Stimulated activated CD4-positive, alpha-beta T cell treated with anti-CD3 and anti-CD28 coated beads, Interleukin-15, amount 100 ng/mL, for 1 hour (primary cell): ENCODE data around the gene USP20.
A peak's percentile ranks its signal among the peaks of the same experiment; 100 is the strongest.

Experiments used
- DNase-seq, 2 donors: peaks; one replicate each; pipeline ENCODE4 v3.0.0-alpha.2; 2020; ENCODE audit warnings: low read depth in 1 of 2, low spot score in 1 of 2

The USP20 gene

DNA sequence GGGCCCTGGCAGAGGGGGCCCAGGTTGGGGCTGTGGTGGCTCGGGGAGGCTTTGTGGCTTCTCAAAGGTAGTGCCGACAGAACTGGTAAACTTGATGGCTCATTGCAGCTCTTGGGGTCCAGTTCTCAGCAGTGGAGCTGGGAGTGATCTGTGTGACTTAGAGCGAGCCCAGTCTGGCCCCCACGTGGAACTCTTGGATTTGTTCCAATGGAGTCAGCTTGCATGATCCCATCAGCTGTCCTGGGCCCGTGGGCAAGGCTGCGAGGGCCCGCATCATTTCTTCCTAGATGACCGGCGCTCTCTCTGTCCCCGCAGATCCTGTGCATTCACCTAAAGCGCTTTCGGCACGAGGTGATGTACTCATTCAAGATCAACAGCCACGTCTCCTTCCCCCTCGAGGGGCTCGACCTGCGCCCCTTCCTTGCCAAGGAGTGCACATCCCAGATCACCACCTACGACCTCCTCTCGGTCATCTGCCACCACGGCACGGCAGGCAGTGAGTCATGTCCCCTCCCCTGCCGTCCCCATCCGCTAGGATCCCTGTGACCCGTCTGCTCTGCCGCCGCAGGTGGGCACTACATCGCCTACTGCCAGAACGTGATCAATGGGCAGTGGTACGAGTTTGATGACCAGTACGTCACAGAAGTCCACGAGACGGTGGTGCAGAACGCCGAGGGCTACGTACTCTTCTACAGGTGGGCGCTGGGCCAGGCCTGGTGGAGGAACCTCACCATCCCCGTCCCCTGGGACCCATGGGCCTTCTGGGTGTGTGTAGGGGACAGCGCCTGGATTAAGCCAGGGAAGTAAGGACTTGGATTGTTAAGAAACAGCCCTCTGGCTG lies 39.2 kb downstream of the USP20 start:
- no peak for DNase-seq

DNA sequence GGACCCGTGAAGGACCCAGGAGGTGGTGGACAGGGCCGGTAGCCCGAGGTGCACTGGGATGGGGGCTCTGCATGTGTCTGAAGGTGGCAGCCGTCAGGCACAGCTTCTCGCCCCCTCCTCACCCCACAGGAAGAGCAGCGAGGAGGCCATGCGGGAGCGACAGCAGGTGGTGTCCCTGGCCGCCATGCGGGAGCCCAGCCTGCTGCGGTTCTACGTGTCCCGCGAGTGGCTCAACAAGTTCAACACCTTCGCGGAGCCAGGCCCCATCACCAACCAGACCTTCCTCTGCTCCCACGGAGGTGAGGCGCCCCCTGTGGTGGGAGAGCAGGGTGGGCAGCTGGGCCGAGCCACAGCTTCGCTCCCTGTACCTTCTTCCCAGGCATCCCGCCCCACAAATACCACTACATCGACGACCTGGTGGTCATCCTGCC lies 39.9 kb downstream of the USP20 start:
- no peak for DNase-seq

DNA sequence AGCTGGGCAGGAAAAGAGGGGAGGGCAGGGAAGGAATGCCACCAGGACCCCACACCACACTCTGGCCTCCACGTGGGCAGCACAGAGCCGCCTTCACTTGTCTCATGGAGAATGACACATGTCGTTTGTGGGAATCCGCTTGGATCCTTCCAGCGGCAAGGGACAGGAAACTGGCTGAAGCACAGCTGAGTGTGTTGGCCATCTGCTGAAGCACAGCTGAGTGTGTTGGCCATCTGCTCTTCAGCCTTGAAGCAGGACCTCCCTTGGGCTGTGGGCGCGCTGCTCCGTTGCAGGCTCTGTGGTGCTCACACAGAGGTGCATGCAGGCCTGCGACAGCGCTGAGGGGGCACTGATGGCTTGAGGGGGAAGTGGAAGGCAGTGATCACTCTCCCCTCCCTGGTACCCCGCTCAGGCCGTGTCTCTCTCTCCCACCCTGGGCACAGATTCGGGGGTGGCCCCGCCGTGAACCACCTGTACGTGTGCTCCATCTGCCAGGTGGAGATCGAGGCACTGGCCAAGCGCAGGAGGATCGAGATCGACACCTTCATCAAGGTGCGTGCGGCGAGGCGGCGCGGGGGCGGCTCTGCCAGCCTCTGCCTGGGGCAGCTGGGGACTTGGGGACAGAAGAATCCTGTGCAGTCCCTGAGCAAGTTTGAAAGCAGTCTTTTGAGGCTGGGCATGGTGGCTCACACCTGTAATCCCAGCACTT lies 40.6 kb downstream of the USP20 start:
- DNase-seq, result no peak

DNA sequence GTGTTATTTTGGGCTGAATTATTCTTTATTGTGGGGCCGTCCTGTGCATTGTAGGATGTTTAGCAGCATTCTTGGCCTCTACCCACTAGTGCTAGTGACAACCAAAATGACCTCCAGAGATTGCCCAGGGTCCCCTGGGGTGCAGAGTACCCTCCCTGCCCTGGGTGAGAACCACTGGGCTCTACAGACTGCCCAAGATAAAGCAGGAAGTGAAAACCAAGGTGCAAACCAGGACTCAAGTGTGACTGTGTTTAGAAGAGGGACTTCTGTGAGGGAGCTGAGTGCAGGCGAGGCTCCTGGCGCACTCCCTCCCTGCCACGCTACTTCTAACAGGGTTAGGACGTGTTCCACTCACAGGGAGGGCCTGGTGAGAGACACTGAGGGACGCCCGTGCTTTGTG lies 41.6 kb downstream of the USP20 start:
- no peak for DNase-seq

DNA sequence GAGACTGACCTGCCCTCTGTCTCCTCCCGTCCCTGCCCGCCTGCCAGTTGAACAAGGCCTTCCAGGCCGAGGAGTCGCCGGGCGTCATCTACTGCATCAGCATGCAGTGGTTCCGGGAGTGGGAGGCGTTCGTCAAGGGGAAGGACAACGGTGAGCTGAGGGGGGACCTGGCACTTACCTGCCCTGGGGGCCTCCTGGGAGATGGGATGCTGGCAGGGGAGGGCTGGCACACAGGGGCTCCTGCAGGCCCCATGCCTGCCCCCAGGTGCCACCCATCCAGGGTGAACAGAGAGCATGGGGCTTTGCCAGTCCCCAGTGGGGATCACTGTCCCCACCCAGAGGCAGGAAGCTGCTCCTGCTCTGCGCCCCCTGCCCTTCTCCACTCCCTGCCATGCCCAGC lies 43.0 kb downstream of the USP20 start:
- DNase-seq, result no peak

DNA sequence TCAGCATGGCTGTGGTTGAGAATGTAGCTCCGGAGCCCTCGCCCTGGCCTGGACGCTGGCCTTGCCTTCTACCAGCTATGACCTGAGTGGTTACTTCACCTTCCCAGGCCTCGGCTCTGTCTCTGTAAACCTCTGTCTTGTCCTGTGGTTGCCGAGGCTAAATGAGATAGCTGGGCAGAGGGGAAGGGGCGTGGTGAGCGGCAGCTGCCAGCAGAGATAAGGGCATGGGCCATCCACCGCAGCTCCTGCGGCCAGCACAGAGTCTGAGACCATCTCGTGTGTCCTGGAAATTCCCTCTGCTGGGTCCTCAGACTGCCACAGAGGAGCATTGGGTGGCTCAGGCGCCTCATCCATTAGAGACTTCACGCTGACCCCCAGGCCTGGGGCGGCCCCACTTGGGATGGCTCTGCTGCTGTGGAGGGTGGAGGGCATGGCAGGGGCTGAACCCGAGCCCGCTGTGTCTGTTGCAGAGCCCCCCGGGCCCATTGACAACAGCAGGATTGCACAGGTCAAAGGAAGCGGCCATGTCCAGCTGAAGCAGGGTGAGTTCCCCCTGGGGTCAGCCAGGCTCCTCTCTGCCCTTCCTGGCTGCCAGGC lies 43.9 kb downstream of the USP20 start:
- no peak for DNase-seq

DNA sequence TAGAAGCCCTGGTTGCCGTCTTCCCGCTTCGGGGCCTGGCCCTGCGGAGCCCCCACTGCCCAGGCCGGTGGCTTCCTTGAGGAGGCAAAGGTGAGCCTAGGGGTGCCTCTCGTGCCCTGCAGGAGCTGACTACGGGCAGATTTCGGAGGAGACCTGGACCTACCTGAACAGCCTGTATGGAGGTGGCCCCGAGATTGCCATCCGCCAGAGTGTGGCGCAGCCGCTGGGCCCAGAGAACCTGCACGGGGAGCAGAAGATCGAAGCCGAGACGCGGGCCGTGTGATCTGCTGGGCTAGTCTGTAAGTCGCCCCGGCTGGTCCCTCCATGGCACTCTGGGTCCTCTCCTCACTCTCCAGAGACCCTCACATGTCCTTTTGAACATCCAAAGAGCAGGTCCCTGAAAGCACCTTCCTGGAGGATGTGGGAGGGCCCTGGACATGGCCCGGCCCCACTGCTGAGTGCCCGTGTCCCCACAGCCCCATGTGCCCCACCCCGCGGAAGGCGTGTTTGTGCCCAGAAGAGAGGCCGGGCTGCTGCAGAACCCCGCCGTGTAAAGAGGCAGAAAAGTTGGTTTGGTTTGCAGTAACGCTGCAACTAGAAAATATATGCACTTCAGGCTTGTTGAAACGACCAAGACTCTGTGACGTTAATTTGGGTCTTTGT lies 44.9 kb downstream of the USP20 start:
- DNase-seq, result no peak

DNA sequence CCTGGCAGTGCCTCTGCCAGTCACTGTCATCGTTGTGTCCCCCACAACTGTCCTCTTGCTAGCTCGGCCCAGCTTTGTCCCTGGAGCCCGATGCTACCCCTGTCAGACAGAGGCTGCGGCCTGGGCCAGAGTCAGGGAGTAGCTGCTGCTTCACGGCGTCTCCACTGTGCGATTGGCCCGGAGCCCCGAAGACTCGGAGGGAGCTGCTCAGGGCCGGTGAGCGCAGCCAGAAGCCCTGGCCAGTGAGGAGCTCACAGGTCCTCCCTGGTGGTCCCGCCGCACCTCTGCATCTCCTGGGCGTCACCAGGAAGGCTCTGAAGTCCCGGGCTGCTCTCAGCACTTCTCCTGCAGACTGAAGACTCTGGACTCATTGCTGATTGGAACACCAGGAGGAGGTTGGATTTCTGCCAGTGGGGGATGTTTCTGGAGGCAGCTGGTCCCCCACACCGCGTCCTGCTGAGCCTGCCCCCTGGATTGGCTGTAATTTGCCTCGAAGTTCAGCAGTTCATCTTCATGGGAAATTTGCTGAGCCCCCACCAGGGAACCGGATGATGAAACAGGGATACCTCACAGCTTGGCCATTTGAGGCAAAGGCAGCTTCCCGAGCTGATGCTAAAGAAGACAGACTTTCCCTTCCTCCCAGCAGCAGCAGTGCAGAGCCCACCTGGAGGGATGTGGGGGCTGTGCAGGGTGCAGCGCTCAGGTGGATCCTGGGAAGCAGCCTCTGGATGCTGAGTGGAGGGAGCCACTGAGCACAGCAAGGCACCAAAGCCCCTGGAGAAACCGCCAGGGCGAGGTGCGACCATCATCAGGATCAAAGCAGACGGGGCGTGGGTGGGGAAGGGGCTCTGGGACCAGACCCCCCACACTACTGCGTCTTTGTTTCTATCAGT lies 45.6 kb downstream of the USP20 start:
- DNase-seq, result no peak

DNA sequence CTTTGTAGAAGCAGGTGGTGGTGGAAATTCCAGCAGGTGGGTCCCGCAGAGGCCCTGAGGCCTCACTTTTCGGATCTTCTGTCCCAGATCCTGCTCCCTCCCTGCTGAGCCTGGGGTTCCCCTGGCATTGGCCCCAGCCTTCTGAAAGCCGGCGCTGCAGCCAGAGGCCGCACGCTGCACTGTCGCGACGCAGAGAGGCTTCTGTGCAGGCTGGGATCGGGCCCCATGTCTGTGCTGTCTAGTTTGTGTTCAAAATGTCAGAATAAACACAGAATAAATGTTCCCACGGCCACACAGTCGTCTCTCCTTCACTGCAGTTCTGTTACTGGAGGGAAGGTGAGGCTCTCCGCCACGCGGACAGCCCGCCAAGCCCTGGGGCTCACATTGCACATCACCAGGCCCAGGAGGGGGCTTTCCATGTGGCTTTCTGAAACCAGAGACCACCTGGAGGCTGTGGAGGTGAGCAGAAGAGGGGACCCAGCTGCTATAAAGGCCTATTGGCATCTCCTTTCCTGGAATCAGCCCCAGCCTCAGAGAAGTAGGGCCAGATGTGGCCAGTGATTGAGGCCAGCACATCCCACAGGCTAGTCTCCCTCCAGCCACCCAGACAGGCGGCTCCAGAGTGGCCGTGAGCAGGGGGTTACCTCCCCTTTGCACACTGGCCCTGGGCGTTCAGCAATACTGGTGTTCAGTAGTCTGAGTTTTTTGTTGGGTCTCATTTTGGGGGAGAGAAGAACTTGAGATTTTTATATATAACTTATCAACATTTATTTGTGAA lies 46.5 kb downstream of the USP20 start:
- no peak for DNase-seq

DNA sequence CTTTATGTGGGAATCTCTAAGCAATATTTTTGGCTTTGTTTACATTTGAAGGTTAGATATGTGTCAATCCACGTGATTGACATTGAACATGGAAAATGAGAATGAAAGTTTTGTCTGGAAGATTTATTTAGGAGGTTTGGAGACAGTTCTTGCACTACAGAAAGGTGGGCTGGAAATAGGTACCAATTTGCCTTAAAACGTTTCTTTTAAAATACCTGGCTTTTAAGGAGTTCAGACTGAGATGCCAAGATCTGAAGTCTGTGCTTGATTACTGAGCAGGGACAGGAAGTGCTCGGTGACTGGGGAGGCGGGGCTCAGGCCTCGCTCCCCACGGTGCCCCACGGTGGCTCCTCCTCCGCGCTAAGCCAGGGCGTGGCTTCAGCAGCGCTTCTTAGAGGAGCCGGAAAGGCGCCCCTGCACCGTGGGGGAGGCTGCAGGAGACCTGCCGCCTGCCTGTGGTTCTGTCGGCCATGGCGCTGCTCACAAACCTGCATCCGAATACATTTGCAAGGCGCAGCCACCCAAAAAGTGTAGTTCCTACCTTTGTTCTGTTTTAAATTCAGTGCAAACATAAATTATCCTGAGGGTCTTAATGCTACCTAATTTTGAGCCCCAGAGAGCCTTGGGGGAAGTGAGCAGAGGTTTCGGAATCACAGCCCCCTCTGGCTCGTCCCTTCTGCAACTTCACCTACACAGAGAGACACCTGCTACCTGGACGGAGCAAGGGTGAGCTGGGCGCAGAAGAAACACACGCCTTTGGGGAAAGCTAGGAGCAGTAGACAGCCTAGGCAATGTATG lies 49.2 kb downstream of the USP20 start:
- DNase-seq, result peak; percentile 90 to 93

DNA sequence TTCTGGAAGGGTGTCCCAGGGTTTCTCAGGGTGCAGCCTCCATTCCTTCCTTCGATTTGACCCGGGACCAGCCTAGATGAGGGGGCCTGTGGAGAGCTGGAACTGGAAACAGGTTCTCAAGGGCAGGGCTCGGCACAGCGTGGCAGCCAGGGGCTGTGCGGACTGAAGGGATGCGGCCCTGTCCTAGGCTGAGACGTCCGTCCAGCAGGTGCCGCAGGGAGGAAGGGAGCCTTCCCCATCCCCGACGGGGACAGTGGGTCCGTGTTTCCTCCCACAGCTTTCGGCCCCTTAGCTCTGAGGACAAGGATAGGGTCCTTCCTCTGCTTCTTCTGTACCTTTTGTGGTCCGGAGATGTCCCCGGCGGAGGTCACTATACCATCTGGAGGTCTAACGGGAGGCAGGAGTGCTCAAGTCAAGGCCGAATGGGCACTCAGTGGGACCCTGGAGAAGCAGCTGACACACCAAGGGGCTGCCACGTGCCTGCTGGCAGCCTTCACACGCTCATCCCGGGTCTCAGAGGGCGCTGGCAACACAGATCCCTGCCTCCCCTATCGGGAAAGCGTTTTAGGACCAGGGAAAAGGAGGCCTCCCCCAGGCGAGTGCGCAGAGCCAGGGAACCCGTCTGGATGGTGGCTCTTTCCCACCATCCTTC lies 49.9 kb downstream of the USP20 start:
- DNase-seq, result peak in 1 of 2 donors; percentile 21

DNA sequence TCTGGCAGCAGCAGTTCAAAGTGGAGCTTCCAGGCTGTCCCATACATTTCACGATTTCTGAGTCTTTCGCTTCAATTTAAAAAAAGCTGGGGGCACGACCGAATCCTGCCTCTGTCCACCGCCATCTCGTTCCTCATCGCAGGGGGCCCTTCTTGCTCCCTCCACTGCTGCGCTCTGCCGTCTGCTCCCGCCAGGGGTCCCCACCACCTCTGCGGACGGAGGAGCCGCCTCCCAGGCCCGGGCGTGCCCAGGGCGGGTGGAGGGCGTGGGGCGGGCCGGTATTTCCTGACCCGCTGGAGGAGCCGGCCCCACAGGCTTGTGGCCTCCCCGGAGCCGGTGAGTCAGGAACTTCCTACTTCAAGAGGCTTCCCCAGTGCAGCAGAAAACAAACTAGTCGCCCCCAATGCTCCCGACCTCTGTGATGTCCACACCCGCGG lies 50.4 kb downstream of the USP20 start:
- peak; percentile 86 to 91 for DNase-seq

DNA sequence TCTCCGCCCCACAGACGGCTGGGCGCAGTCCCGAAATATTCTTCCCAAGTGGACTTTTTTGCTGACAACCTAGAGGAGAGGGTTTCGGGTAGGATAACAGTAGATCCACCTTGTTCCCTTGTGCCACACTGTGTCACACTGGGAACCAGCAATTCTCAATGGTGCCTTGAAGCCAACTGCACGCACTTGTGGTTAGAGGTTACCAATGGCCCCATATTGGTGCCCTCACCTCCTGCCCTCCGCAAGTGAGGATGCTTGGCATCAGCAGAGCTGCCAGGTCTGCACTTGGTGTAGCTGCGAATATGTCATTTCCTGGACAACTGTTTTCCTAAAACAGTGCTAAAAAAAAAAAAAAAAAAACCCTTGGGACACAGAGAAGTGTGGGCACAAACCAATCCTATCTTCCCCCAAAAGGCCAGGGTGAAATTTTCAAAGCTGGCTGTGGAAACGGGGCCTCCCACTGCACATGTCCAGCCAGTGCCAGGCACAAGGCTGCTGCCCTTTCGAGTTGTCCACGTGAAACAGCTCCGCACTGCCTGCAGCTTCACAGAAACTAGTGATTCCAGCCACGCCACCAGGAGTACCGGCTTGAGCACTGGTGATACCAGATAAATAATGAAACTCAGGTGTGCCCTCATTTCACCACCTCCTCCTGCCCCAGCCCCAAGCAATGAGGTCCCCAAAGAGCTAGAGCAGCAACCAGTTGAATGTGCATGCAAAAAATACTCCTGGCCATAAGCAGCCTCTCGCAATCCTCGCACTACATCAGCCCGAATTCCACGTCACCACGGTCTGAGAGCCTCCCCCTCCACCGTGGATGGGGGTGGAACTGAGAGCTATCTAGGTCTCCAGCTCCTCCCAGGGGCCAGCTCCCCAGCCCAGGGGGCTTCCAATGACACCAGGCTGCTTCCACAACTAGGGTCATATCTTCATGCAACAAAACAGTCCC lies 51.2 kb downstream of the USP20 start:
- peak in 1 of 2 donors; percentile 48 for DNase-seq

DNA sequence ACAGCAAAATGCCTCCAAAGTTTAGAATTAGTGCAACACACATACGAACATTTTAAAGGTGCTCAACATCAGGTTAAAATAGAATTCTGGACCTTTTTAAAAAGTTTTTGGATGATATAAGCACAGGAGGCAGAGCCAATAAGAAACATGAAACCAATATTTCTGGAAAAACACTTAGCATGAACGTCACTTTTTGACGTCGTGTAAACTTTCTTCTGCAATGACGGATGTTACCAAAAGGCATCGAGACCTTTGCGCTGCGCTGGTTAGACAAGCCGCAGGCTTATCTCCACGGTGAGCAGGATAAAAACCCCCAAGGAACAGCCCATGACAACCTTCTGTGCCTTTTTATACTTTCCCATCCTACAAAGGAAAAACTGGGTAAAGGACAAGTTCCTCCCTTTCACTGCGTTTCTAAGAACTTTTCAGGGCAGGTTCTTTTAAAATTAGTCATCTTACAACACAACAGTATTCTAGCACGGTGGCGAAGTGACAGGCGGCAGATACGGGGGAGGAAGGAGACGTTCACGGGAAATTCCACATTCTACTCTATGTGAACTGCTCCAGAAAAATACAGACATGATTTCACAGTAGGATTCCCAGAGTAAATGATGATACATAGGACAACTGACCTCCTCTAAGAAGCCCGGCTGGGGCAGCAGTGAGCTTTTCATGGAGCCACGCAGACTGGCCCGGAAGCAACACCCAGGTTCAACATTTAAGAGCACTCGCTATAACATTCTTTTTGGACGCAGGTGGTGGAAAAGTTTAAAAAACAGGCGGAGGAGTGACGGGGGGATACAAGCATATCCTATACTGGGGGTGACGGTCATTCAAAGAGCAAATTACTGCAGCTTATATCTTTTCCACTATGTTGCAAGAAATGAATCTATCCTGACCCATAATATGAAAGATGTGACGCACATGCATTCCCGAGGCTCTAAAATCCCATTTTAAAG lies 52.4 kb downstream of the USP20 start:
- peak; percentile 37 to 50 for DNase-seq

DNA sequence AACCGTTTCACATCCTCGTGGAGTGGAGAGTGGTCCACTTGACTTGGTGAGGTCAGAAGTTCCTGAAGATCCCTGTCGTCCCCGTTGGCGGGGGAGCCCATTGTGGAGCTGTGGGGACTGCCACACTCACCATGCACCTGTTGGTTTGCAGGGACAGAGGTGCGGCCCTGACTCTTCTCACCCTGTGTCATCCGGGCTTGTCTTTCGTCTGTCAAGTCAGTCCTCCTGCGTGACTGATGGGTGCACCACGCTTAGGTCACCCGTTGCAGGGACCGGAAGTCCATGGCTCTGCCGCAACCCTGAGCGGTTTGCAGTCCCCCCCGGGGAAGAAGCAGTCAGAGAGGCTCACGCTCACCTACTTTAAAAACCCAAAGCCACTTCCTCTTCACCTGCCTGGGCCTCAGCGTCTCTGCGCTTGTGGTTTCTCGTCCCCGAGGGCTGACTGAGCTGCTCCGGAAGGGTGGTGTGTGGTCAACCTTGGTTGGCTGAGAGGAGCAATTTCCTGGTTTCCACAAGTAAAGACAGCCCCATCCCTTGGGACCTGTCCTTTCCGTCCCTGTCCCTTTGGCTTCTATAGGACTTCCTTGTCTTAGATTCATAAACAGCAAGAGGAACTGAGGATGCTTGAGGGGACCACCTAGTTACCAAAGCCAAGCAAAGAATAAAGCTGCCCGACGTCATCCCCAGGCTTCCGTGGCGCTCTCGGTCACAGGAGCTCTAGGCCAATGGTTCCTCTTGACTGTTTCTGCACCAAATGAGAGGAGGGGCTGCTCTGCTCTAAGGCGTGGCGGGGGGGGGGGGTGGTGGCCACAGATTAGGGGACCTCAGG lies 53.2 kb downstream of the USP20 start:
- DNase-seq, result peak; percentile 70 to 83
